HCT116 (cell line): ENCODE measurements around the gene KCTD2.
"Not testable (repeated sequence)": the region's sequence is repeated elsewhere in the genome, so short reads cannot be mapped to it uniquely, and the experiment has no call there.

Source experiments
- CBX3 ChIP-seq: IDR thresholded peaks from 2 replicates; pipeline ENCODE4 v1.6.1; 2012; ENCODE audit warnings: low read depth
- EZH2 ChIP-seq: fragments of 200-600 bp; sonication (generic); IDR thresholded peaks from 2 replicates; pipeline ENCODE4 v1.6.1; 2017; ENCODE audit warnings: antibody characterized with exemption, mixed run types
- EZH2phosphoT487 ChIP-seq: fragments of 200-600 bp; IDR thresholded peaks from 2 replicates; pipeline ENCODE4 v1.6.1; 2018; ENCODE audit warnings: antibody characterized with exemption, borderline replicate concordance
- JUND ChIP-seq: IDR thresholded peaks from 2 replicates; pipeline ENCODE4 v1.6.1; 2012
- POLR2A ChIP-seq: IDR thresholded peaks from 2 replicates; pipeline ENCODE4 v1.7.0; 2011; ENCODE audit warnings: borderline replicate concordance; ENCODE audit not compliant: insufficient read depth, insufficient read length; ENCODE audit errors: extremely low read depth
- TF ChIP-seq, protein P1 (sequence below): IDR thresholded peaks from 2 replicates; pipeline ENCODE4 v1.6.1; 2012
- TF ChIP-seq, protein P2 (sequence below): IDR thresholded peaks from 2 replicates; pipeline ENCODE4 v1.6.1; 2012
- TF ChIP-seq, protein P3 (sequence below), 3 experiments: fragments of 200-600 bp in 1 of 3; sonication (generic) in 1 of 3; IDR thresholded peaks in 2 of 3; conservative IDR thresholded peaks in 1 of 3; 2 replicates each; pipeline ENCODE4 v1.5.1; 2012 to 2017; ENCODE audit warnings: low read depth in 2 of 3, low read length in 2 of 3, antibody characterized with exemption in 1 of 3, borderline replicate concordance in 1 of 3, control low read depth in 1 of 3, mild to moderate bottlenecking in 1 of 3, mixed read lengths in 1 of 3, mixed run types in 1 of 3, moderate library complexity in 1 of 3; ENCODE audit not compliant: insufficient read depth in 1 of 3
- TF ChIP-seq, protein P4 (sequence below): IDR thresholded peaks from 2 replicates; pipeline ENCODE4 v1.6.1; 2012; ENCODE audit warnings: low read depth

DNA sequence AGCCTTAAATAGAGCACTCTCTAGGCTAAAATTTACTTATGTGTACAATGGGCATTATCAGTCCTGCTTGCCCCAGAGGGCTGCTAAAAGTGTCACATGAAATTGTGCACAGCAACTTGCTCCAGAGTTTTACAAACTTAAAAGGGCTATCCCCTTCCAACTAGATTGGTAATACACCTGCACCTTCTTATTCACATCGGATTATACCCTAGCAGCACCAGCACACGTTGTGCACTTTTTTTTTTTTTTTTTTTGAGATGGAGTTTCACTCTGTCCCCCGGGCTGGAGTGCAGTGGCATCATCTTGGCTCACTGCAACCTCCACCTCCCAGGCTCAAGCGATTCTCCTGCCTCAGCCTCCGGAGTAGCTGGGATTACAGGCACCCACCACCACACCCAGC is 3.2 kb upstream of the KCTD2 start:
- TF ChIP-seq JUND, POLR2A, EZH2, EZH2phosphoT487, CBX3: not testable (repeated sequence)
- TF ChIP-seq, protein P1, sequence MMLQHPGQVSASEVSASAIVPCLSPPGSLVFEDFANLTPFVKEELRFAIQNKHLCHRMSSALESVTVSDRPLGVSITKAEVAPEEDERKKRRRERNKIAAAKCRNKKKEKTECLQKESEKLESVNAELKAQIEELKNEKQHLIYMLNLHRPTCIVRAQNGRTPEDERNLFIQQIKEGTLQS, result not testable (repeated sequence)
- TF ChIP-seq, protein P2, sequence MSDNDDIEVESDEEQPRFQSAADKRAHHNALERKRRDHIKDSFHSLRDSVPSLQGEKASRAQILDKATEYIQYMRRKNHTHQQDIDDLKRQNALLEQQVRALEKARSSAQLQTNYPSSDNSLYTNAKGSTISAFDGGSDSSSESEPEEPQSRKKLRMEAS, result not testable (repeated sequence)
- TF ChIP-seq, protein P3, sequence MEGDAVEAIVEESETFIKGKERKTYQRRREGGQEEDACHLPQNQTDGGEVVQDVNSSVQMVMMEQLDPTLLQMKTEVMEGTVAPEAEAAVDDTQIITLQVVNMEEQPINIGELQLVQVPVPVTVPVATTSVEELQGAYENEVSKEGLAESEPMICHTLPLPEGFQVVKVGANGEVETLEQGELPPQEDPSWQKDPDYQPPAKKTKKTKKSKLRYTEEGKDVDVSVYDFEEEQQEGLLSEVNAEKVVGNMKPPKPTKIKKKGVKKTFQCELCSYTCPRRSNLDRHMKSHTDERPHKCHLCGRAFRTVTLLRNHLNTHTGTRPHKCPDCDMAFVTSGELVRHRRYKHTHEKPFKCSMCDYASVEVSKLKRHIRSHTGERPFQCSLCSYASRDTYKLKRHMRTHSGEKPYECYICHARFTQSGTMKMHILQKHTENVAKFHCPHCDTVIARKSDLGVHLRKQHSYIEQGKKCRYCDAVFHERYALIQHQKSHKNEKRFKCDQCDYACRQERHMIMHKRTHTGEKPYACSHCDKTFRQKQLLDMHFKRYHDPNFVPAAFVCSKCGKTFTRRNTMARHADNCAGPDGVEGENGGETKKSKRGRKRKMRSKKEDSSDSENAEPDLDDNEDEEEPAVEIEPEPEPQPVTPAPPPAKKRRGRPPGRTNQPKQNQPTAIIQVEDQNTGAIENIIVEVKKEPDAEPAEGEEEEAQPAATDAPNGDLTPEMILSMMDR (IDR thresholded peaks at IDR 0.05 in 2 of 3, conservative IDR thresholded peaks at IDR 0.05 in 1 of 3; ENCODE audit: borderline replicate concordance in 1 of 3, insufficient read depth in 1 of 3, low read depth in 2 of 3, low read length in 2 of 3), result not testable (repeated sequence)
- TF ChIP-seq, protein P4, sequence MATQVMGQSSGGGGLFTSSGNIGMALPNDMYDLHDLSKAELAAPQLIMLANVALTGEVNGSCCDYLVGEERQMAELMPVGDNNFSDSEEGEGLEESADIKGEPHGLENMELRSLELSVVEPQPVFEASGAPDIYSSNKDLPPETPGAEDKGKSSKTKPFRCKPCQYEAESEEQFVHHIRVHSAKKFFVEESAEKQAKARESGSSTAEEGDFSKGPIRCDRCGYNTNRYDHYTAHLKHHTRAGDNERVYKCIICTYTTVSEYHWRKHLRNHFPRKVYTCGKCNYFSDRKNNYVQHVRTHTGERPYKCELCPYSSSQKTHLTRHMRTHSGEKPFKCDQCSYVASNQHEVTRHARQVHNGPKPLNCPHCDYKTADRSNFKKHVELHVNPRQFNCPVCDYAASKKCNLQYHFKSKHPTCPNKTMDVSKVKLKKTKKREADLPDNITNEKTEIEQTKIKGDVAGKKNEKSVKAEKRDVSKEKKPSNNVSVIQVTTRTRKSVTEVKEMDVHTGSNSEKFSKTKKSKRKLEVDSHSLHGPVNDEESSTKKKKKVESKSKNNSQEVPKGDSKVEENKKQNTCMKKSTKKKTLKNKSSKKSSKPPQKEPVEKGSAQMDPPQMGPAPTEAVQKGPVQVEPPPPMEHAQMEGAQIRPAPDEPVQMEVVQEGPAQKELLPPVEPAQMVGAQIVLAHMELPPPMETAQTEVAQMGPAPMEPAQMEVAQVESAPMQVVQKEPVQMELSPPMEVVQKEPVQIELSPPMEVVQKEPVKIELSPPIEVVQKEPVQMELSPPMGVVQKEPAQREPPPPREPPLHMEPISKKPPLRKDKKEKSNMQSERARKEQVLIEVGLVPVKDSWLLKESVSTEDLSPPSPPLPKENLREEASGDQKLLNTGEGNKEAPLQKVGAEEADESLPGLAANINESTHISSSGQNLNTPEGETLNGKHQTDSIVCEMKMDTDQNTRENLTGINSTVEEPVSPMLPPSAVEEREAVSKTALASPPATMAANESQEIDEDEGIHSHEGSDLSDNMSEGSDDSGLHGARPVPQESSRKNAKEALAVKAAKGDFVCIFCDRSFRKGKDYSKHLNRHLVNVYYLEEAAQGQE, result not testable (repeated sequence)
